ENCODE results near the gene UBE2H. TPM values are rescaled to one million over a fixed set of nuclear protein-coding genes. Genes with fewer than 3 reads are reported as not detected.

UBE2H gene
- total RNA-seq, 1 donor from 2014 or later, result 127 TPM

- no peak overlapping the region for H3K4me3 ChIP-seq (ENCODE audit: low read depth, low read length)
- H3K36me3 ChIP-seq (ENCODE audit: control insufficient read depth, insufficient read depth, low read length), result no peaks in the 10 kb centered on the region
- H3K27me3 ChIP-seq (ENCODE audit: control insufficient read depth, insufficient read depth, low read length), result peaks cover 2% of the 10 kb centered on the region
- TF ChIP-seq CTCF (IDR thresholded peaks at IDR 0.05; ENCODE audit: insufficient read depth, low read length, poor library complexity, severe bottlenecking), result no peak
- DNase-seq (ENCODE audit: low read depth), result no peak
Observed at GRCh38 chr7:129804111-129804889, 148.5 kb downstream of the UBE2H start.

- Histone ChIP-seq H3K36me3 (ENCODE audit: control insufficient read depth, insufficient read depth, low read length) (no peaks in the 10 kb centered on the region), H3K4me3 (ENCODE audit: low read depth, low read length) (no peak overlapping the region), H3K27me3 (ENCODE audit: control insufficient read depth, insufficient read depth, low read length) (peaks cover 2% of the 10 kb centered on the region)
- TF ChIP-seq CTCF (IDR thresholded peaks at IDR 0.05; ENCODE audit: insufficient read depth, low read length, poor library complexity, severe bottlenecking), result no peak
- no peak for DNase-seq (ENCODE audit: low read depth)
Observed at GRCh38 chr7:129803546-129804081, 149.1 kb downstream of the UBE2H start.

- no peaks in the 10 kb centered on the region for H3K36me3 ChIP-seq (ENCODE audit: control insufficient read depth, insufficient read depth, low read length)
- TF ChIP-seq CTCF (IDR thresholded peaks at IDR 0.05; ENCODE audit: insufficient read depth, low read length, poor library complexity, severe bottlenecking), result no peak
Observed at GRCh38 chr7:129801882-129802281, 150.9 kb downstream of the UBE2H start.

GRCh38 chr7:129800901-129801300, 151.9 kb downstream of the UBE2H start:
- Histone ChIP-seq H3K27me3 (ENCODE audit: control insufficient read depth, insufficient read depth, low read length) (peaks cover 2% of the 10 kb centered on the region), H3K4me3 (ENCODE audit: low read depth, low read length) (no peak overlapping the region), H3K36me3 (ENCODE audit: control insufficient read depth, insufficient read depth, low read length) (no peaks in the 10 kb centered on the region)
- no peak for TF ChIP-seq CTCF (IDR thresholded peaks at IDR 0.05; ENCODE audit: insufficient read depth, low read length, poor library complexity, severe bottlenecking)
- DNase-seq (ENCODE audit: low read depth), result no peak

More at GRCh38 chr7:129801882-129802281, 150.9 kb downstream of the UBE2H start:
- Histone ChIP-seq H3K4me3 (ENCODE audit: low read depth, low read length) (no peak overlapping the region), H3K27me3 (ENCODE audit: control insufficient read depth, insufficient read depth, low read length) (peaks cover 2% of the 10 kb centered on the region)
- no peak for DNase-seq (ENCODE audit: low read depth)

GRCh38 chr7:129799350-129799955, 153.3 kb downstream of the UBE2H start:
- Histone ChIP-seq H3K4me3 (ENCODE audit: low read depth, low read length) (no peak overlapping the region), H3K36me3 (ENCODE audit: control insufficient read depth, insufficient read depth, low read length) (no peaks in the 10 kb centered on the region), H3K27me3 (ENCODE audit: control insufficient read depth, insufficient read depth, low read length) (peaks cover 2% of the 10 kb centered on the region)
- TF ChIP-seq CTCF (IDR thresholded peaks at IDR 0.05; ENCODE audit: insufficient read depth, low read length, poor library complexity, severe bottlenecking), result no peak
- no peak for DNase-seq (ENCODE audit: low read depth)

All from kidney epithelial cell (primary cell).